Measurements from ENCODE around the gene ZNF576. TPM values are rescaled to one million over a fixed set of nuclear protein-coding genes. Genes with fewer than 3 reads are reported as not detected.

Gene ZNF576
- total and polyA plus RNA-seq, 4 donors: 6.9 to 14.9 (median 10.9) TPM

DNA sequence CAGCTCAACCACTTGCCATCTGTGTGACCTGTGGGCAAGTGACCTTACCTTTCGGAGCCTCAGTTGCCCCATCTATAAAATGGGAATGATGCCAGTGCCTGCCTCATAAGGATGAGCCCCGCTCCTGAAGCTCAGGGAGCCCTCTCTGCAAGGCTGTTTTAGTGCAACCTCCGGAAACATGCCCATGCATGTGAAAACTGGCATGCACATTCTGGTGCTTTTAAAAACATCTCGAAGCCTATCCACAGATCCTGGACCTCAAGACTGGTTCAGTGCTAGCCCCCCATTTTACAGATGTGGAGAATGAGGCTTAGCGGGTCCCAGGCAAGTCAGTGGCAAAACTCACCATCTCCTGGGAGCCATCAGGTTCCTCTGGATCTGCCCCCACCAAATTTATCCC lies 37.7 kb downstream of the ZNF576 start:
- Histone ChIP-seq H3K27me3 (ENCODE audit: control insufficient read depth in 4 of 4, insufficient read depth in 4 of 4, low read length in 3 of 4) (no peaks in the 10 kb centered on the region), H3K36me3 (ENCODE audit: control insufficient read depth in 4 of 4, insufficient read depth in 3 of 4, low read depth in 1 of 4, low read length in 3 of 4) (no peaks in the 10 kb centered on the region), H3K4me3 (ENCODE audit: low read depth in 1 of 3, low read length in 3 of 3) (no peak overlapping the region), H3K9ac (ENCODE audit: low read depth in 1 of 2, low read length in 2 of 2) (no peak overlapping the region), H3K9me3 (ENCODE audit: control insufficient read depth in 4 of 4, low read length in 3 of 4) (no peaks in the 10 kb centered on the region), H3K4me1 (ENCODE audit: control insufficient read depth in 4 of 4, insufficient read depth in 4 of 4, low read length in 3 of 4) (peaks cover 0 to 2% (median under 1%) of the 10 kb centered on the region in 4 donors), H3K27ac (ENCODE audit: low read depth in 1 of 2, low read length in 2 of 2) (no peak overlapping the region)
- DNase-seq (ENCODE audit: low spot score): no peak
- TF ChIP-seq EGR1 (IDR thresholded peaks at IDR 0.05; ENCODE audit: low read depth in 2 of 2) (no peak), TAF1 (conservative IDR thresholded peaks at IDR 0.05) (no peak), GABPA (IDR thresholded peaks at IDR 0.05 in 1 of 2, conservative IDR thresholded peaks at IDR 0.05 in 1 of 2) (no peak), RAD21 (IDR thresholded peaks at IDR 0.05) (no peak), HNF4G (IDR thresholded peaks at IDR 0.05) (no peak), FOXA2 (IDR thresholded peaks at IDR 0.05) (no peak), ATF3 (IDR thresholded peaks at IDR 0.05) (no peak), NR2F2 (IDR thresholded peaks at IDR 0.05) (no peak), HNF4A (conservative IDR thresholded peaks at IDR 0.05) (no peak), RXRA (IDR thresholded peaks at IDR 0.05) (no peak), FOXA1 (IDR thresholded peaks at IDR 0.05) (no peak), JUND (IDR thresholded peaks at IDR 0.05) (no peak), YY1 (IDR thresholded peaks at IDR 0.05) (no peak), REST (IDR thresholded peaks at IDR 0.05) (no peak)
- TF ChIP-seq, protein P1, sequence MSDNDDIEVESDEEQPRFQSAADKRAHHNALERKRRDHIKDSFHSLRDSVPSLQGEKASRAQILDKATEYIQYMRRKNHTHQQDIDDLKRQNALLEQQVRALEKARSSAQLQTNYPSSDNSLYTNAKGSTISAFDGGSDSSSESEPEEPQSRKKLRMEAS (IDR thresholded peaks at IDR 0.05): no peak
- TF ChIP-seq, protein P2, sequence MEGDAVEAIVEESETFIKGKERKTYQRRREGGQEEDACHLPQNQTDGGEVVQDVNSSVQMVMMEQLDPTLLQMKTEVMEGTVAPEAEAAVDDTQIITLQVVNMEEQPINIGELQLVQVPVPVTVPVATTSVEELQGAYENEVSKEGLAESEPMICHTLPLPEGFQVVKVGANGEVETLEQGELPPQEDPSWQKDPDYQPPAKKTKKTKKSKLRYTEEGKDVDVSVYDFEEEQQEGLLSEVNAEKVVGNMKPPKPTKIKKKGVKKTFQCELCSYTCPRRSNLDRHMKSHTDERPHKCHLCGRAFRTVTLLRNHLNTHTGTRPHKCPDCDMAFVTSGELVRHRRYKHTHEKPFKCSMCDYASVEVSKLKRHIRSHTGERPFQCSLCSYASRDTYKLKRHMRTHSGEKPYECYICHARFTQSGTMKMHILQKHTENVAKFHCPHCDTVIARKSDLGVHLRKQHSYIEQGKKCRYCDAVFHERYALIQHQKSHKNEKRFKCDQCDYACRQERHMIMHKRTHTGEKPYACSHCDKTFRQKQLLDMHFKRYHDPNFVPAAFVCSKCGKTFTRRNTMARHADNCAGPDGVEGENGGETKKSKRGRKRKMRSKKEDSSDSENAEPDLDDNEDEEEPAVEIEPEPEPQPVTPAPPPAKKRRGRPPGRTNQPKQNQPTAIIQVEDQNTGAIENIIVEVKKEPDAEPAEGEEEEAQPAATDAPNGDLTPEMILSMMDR (IDR thresholded peaks at IDR 0.05; ENCODE audit: low read depth, low read length, missing input control): no peak
- 86% methylated on average over 5 of the region's 5 CpGs for WGBS

GRCh38 chr19:43634506-43634871 lies 38.1 kb downstream of the ZNF576 start:
- no peak for DNase-seq (ENCODE audit: low spot score)
- Histone ChIP-seq H3K27me3 (ENCODE audit: control insufficient read depth in 4 of 4, insufficient read depth in 4 of 4, low read length in 3 of 4) (no peaks in the 10 kb centered on the region), H3K9ac (ENCODE audit: low read depth in 1 of 2, low read length in 2 of 2) (no peak overlapping the region), H3K4me3 (ENCODE audit: low read depth in 1 of 3, low read length in 3 of 3) (no peak overlapping the region), H3K36me3 (ENCODE audit: control insufficient read depth in 4 of 4, insufficient read depth in 3 of 4, low read depth in 1 of 4, low read length in 3 of 4) (no peaks in the 10 kb centered on the region), H3K9me3 (ENCODE audit: control insufficient read depth in 4 of 4, low read length in 3 of 4) (no peaks in the 10 kb centered on the region), H3K27ac (ENCODE audit: low read depth in 1 of 2, low read length in 2 of 2) (no peak overlapping the region), H3K4me1 (ENCODE audit: control insufficient read depth in 4 of 4, insufficient read depth in 4 of 4, low read length in 3 of 4) (peaks cover 0 to 5% (median 3%) of the 10 kb centered on the region in 4 donors)
- WGBS: 45% methylated on average over 5 of the region's 5 CpGs
- no peak for TF ChIP-seq RXRA (IDR thresholded peaks at IDR 0.05)
- TF ChIP-seq GABPA (IDR thresholded peaks at IDR 0.05 in 1 of 2, conservative IDR thresholded peaks at IDR 0.05 in 1 of 2): no peak
- no peak for TF ChIP-seq TAF1 (conservative IDR thresholded peaks at IDR 0.05)
- TF ChIP-seq SP1 (IDR thresholded peaks at IDR 0.05): no peak
- no peak for TF ChIP-seq HNF4G (IDR thresholded peaks at IDR 0.05)
- TF ChIP-seq, protein P2 (IDR thresholded peaks at IDR 0.05; ENCODE audit: low read depth, low read length, missing input control): no peak
- no peak for TF ChIP-seq ATF3 (IDR thresholded peaks at IDR 0.05)
- TF ChIP-seq FOXA2 (IDR thresholded peaks at IDR 0.05): no peak
- TF ChIP-seq RAD21 (IDR thresholded peaks at IDR 0.05): no peak
- no peak for TF ChIP-seq FOXA1 (IDR thresholded peaks at IDR 0.05)
- TF ChIP-seq, protein P1 (IDR thresholded peaks at IDR 0.05): no peak
- TF ChIP-seq NR2F2 (IDR thresholded peaks at IDR 0.05): no peak
- no peak for TF ChIP-seq JUND (IDR thresholded peaks at IDR 0.05)
- no peak for TF ChIP-seq ZBTB33 (IDR thresholded peaks at IDR 0.05)
